Neural progenitor cell (in vitro differentiated cells): Measurements from ENCODE around the gene NGF. TPM values are rescaled to one million over a fixed set of nuclear protein-coding genes. Genes with fewer than 3 reads are reported as not detected.
"Not testable (repeated sequence)": the region's sequence is repeated elsewhere in the genome, so short reads cannot be mapped to it uniquely, and the experiment has no call there.

ENCODE experiments used
- DNase-seq: peaks from one replicate; pipeline ENCODE4 v3.0.0-alpha.2; 2016; ENCODE audit warnings: low spot score
- H2AFZ ChIP-seq: fragments of 200-600 bp; sonication (generic); replicated peaks from 2 replicates; pipeline ENCODE4 v1.6.1; 2016; ENCODE audit warnings: antibody characterized with exemption
- H3F3A ChIP-seq: fragments of 200-600 bp; sonication (generic); 2 replicates; pipeline ENCODE4 v1.6.1; 2016; ENCODE audit warnings: antibody characterized with exemption, low read depth
- H3K27ac ChIP-seq: fragments of 200-600 bp; sonication (generic); 2 replicates; pipeline ENCODE4 v1.5.1; 2016; ENCODE audit warnings: mild to moderate bottlenecking
- H3K27me3 ChIP-seq: fragments of 200-600 bp; sonication (generic); 2 replicates; pipeline ENCODE4 v1.6.1; 2016; ENCODE audit warnings: mild to moderate bottlenecking, moderate library complexity
- H3K36me3 ChIP-seq: fragments of 200-600 bp; sonication (generic); 2 replicates; pipeline ENCODE4 v1.5.1; 2016
- H3K4me1 ChIP-seq: fragments of 200-600 bp; sonication (generic); 2 replicates; pipeline ENCODE4 v1.6.1; 2016; ENCODE audit warnings: mixed run types
- H3K4me2 ChIP-seq: fragments of 200-600 bp; sonication (generic); 2 replicates; pipeline ENCODE4 v1.6.1; 2016
- H3K4me3 ChIP-seq: fragments of 200-600 bp; sonication (generic); 2 replicates; pipeline ENCODE4 v1.5.1; 2016
- H3K79me2 ChIP-seq: fragments of 200-600 bp; sonication (generic); 2 replicates; pipeline ENCODE4 v1.6.1; 2016; ENCODE audit warnings: low read depth
- H3K9ac ChIP-seq: fragments of 200-600 bp; sonication (generic); 2 replicates; pipeline ENCODE4 v1.6.1; 2016
- H3K9me3 ChIP-seq: fragments of 200-600 bp; sonication (generic); 2 replicates; pipeline ENCODE4 v1.5.1; 2016; ENCODE audit warnings: low read depth
- H4K20me1 ChIP-seq: fragments of 200-600 bp; sonication (generic); 2 replicates; pipeline ENCODE4 v1.6.1; 2016; ENCODE audit warnings: low read depth
- H3K27ac Mint-ChIP-seq: 3 replicates; pipeline ENCODE4 v1.8.0; 2021; ENCODE audit warnings: mixed read lengths
- H3K27me3 Mint-ChIP-seq: 2 replicates; pipeline ENCODE4 v1.8.0; 2022; ENCODE audit warnings: low read depth, mild to moderate bottlenecking, inconsistent platforms, moderate library complexity, mixed read lengths; ENCODE audit not compliant: insufficient read depth
- H3K36me3 Mint-ChIP-seq: 3 replicates; pipeline ENCODE4 v1.8.0; 2021; ENCODE audit warnings: mixed read lengths
- H3K4me1 Mint-ChIP-seq: 3 replicates; pipeline ENCODE4 v1.8.0; 2021; ENCODE audit warnings: mixed read lengths
- H3K4me3 Mint-ChIP-seq: 3 replicates; pipeline ENCODE4 v1.8.0; 2021; ENCODE audit warnings: mild to moderate bottlenecking, moderate library complexity, mixed read lengths
- H3K9me3 Mint-ChIP-seq: 3 replicates; pipeline ENCODE4 v1.8.0; 2020; ENCODE audit warnings: mixed read lengths
- EZH2 ChIP-seq: fragments of 200-600 bp; sonication (generic); IDR thresholded peaks from 2 replicates; pipeline ENCODE4 v1.6.1; 2017; ENCODE audit warnings: antibody characterized with exemption, mild to moderate bottlenecking, moderate library complexity
- EZH2phosphoT487 ChIP-seq: fragments of 200-600 bp; sonication (generic); IDR thresholded peaks from 2 replicates; pipeline ENCODE4 v1.6.1; 2017; ENCODE audit warnings: antibody characterized with exemption
- total RNA-seq: library from RNA; depleted of rRNA; stranded (reverse); fragments of >200 nt; gene quantifications from 2 replicates; pipeline ENCODE4 v1.2.3, GENCODE V29; 2015; ENCODE audit warnings: low replicate concordance
- TF ChIP-seq, protein P1 (sequence below): fragments of 200-600 bp; sonication (generic); IDR thresholded peaks from 2 replicates; pipeline ENCODE4 v1.5.1; 2017; ENCODE audit warnings: antibody characterized with exemption, mild to moderate bottlenecking

Gene NGF
- total RNA-seq, result not detected in 2 replicates

DNA sequence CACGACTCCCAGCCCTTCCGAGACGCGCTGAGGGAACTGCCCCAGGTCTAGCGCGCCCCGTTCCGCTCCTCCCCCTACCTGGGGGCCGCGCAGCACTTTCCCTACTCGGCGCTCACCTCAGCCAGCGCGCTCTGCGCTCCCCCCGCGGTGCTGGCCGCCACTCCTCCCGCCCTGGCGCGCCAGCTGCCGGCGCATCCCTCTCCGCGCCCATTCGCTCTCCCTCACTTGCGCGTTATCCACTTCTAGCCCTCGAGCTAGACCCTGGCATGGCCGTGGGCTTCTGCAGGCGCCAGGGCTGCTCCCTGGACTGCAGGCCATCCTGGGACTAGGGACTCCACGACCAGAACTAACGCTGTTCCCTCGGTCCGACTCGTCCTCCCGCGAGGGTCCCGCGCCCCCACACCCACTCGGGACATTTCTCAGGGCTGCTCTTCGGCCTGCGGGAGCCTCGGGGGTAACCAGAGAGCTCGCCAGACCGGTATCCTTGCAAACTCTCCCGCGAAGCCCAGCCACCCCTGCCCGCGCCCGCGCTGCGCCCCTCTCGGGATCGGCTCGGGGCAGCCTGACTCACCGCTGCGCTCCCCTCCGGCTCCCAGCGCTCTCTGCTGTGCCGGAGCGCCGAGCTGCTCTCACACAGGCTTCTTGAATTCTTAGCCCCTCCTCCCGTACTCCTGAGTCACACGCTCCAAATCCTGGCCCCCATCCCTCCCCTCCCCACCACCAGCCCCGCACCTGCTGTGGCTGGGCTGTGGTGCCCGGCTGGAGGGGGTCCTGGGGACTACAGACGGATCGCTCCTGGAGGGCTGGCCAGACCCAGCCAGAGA is at the start of gene NGF:
TSS of gene NGF (minus strand) at position 617 of the 824 bp plus-strand sequence. CDS start 51,454 bp downstream, outside the sequence.
- no peaks in the 10 kb centered on the region for H3K36me3 ChIP-seq
- no peak within 1 kb of the TSS for H3K27ac ChIP-seq
- Mint-ChIP-seq H3K9me3 (no peaks in the 10 kb centered on the region), H3K4me1 (peaks cover 21% of the 10 kb centered on the region), H3K36me3 (no peaks in the 10 kb centered on the region), H3K27ac (peak within 1 kb of the TSS; percentile 57), H3K4me3 (peak within 1 kb of the TSS; percentile 89), H3K27me3 (peaks cover 39% of the 10 kb centered on the region)
- TF ChIP-seq EZH2phosphoT487, result peak; percentile 51
- peak; percentile 77 for TF ChIP-seq EZH2
- TF ChIP-seq, protein P1, sequence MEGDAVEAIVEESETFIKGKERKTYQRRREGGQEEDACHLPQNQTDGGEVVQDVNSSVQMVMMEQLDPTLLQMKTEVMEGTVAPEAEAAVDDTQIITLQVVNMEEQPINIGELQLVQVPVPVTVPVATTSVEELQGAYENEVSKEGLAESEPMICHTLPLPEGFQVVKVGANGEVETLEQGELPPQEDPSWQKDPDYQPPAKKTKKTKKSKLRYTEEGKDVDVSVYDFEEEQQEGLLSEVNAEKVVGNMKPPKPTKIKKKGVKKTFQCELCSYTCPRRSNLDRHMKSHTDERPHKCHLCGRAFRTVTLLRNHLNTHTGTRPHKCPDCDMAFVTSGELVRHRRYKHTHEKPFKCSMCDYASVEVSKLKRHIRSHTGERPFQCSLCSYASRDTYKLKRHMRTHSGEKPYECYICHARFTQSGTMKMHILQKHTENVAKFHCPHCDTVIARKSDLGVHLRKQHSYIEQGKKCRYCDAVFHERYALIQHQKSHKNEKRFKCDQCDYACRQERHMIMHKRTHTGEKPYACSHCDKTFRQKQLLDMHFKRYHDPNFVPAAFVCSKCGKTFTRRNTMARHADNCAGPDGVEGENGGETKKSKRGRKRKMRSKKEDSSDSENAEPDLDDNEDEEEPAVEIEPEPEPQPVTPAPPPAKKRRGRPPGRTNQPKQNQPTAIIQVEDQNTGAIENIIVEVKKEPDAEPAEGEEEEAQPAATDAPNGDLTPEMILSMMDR, result no peak
- H3K27me3 ChIP-seq, result peaks cover 72% of the 10 kb centered on the region
- H2AFZ ChIP-seq, result peak within 1 kb of the TSS; percentile 92
- H3K9me3 ChIP-seq, result no peaks in the 10 kb centered on the region
- H3F3A ChIP-seq, result peaks cover 18% of the 10 kb centered on the region
- peaks cover 19% of the 10 kb centered on the region for H3K4me1 ChIP-seq
- peak; percentile 86 for DNase-seq
- peak within 1 kb of the TSS; percentile 97 for H3K4me2 ChIP-seq
- no peak within 1 kb of the TSS for H3K9ac ChIP-seq
- H3K4me3 ChIP-seq, result peak within 1 kb of the TSS; percentile 70
- H3K79me2 ChIP-seq, result no peaks in the 10 kb centered on the region
- H4K20me1 ChIP-seq, result peaks cover 4% of the 10 kb centered on the region

- not testable (repeated sequence) for H2AFZ ChIP-seq, H3K27ac Mint-ChIP-seq, H3K27me3 Mint-ChIP-seq, H3K4me3 Mint-ChIP-seq, H3K36me3 Mint-ChIP-seq, DNase-seq, H3K4me3 ChIP-seq, H3K4me1 ChIP-seq, H3K27ac ChIP-seq, H3K9ac ChIP-seq, H3K27me3 ChIP-seq, H4K20me1 ChIP-seq, H3K4me1 Mint-ChIP-seq, H3K36me3 ChIP-seq, H3F3A ChIP-seq, H3K79me2 ChIP-seq, H3K4me2 ChIP-seq, H3K9me3 ChIP-seq
- H3K9me3 Mint-ChIP-seq, result peaks cover 24% of the 10 kb centered on the region
These were observed 45.4 kb upstream of the NGF start for GRCh38 chr1:115383455-115383854.

DNA sequence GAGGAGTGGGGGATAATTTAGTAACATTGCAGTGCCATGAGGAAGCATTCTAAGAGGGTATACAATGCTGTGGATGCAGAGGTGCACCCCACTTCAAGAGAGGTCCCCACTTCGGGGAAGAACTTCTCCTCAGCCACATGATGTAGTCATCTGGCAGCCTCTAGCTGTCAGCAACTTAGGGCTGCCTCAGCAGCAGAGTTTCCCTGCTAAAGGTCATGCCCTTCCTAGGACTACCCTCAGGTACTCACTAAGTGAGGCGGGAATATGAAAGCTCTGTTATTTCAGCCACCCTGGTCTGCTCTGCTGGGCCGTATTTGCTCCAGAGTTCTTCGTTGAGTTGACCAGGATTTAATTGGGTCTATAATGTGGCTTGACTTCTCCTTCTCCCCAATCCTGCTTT is 41.9 kb upstream of the NGF start:
- no peaks in the 10 kb centered on the region for H3K36me3 ChIP-seq
- no peaks in the 10 kb centered on the region for H3F3A ChIP-seq
- H3K4me3 ChIP-seq, result no peak overlapping the region
- no peak for DNase-seq
- Mint-ChIP-seq H3K4me1 (no peaks in the 10 kb centered on the region), H3K36me3 (no peaks in the 10 kb centered on the region), H3K4me3 (no peak overlapping the region), H3K27ac (no peak overlapping the region), H3K9me3 (peaks cover 8% of the 10 kb centered on the region), H3K27me3 (no peaks in the 10 kb centered on the region)
- H3K27ac ChIP-seq, result no peak overlapping the region
- no peak overlapping the region for H2AFZ ChIP-seq
- no peaks in the 10 kb centered on the region for H3K27me3 ChIP-seq
- H3K79me2 ChIP-seq, result no peaks in the 10 kb centered on the region
- H3K4me2 ChIP-seq, result no peak overlapping the region
- no peaks in the 10 kb centered on the region for H3K4me1 ChIP-seq
- H4K20me1 ChIP-seq, result no peaks in the 10 kb centered on the region
- no peak overlapping the region for H3K9ac ChIP-seq
- H3K9me3 ChIP-seq, result no peaks in the 10 kb centered on the region
- TF ChIP-seq, protein P1, result no peak
- no peak for TF ChIP-seq EZH2
- TF ChIP-seq EZH2phosphoT487, result no peak

GRCh38 chr1:115377411-115377810 is 39.4 kb upstream of the NGF start:
- Histone ChIP-seq H3K27me3 (no peaks in the 10 kb centered on the region), H3K4me2 (no peak overlapping the region), H2AFZ (no peak overlapping the region), H3K9ac (no peak overlapping the region), H3K4me3 (no peak overlapping the region), H3K79me2 (no peaks in the 10 kb centered on the region), H3K27ac (no peak overlapping the region), H3K9me3 (no peaks in the 10 kb centered on the region), H3K4me1 (no peaks in the 10 kb centered on the region), H3K36me3 (no peaks in the 10 kb centered on the region), H3F3A (no peaks in the 10 kb centered on the region), H4K20me1 (no peaks in the 10 kb centered on the region)
- DNase-seq, result no peak
- H3K36me3 Mint-ChIP-seq, result no peaks in the 10 kb centered on the region
- no peaks in the 10 kb centered on the region for H3K4me1 Mint-ChIP-seq
- TF ChIP-seq, protein P1, result no peak
- TF ChIP-seq EZH2, result no peak
- H3K9me3 Mint-ChIP-seq, result no peaks in the 10 kb centered on the region
- no peak overlapping the region for H3K4me3 Mint-ChIP-seq
- H3K27ac Mint-ChIP-seq, result no peak overlapping the region
- no peaks in the 10 kb centered on the region for H3K27me3 Mint-ChIP-seq
